ENCODE measurements around the gene SFXN4. TPM values are rescaled to one million over a fixed set of nuclear protein-coding genes. Genes with fewer than 3 reads are reported as not detected.
"Not testable (repeated sequence)": the region's sequence is repeated elsewhere in the genome, so short reads cannot be mapped to it uniquely, and the experiment has no call there.

The SFXN4 gene
- total and polyA plus RNA-seq, 5 experiments from 2014 or later, result 18.3 to 31.3 (median 20.4) TPM

DNA sequence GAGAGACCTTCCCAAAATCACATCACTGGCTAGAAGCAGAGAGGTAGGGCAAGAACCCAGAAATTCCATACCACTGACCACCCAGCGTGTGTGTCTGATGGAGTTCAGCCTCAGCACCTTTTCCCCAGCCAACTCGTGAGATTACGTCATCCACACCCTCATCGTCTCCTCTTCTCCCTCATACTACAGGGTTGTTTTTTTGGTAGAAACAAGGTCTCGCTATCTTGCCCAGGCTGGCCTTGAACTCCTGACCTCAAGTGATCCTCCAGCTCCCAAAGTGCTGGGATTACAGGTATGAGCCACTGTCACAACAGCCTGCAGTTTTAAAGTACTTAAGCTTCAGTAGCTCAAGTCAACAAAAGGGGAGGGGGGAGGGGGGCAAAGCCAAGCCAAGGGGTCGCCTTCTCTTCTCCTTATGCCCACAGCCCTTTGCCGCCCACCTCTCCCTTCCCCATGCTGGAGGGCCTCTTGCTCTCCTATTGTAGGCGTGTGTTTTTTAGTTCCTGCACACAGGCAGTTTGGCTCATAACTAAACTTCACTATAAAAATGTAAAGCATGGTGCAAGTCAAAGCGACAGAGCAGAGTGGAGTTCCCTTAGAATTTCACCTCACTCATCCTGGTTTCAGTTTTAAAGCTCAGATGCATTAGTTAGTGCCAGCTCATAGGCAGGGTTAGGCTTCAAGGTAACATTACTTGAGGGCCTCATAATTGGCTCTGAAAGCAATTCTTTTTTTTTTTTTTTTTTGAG is 18.3 kb upstream of the SFXN4 start:
- POLR2A ChIA-PET, result interaction anchor here (0.7 kb wide), 1 partner anchor 408 kb away, joined by 5 read pairs; no protein-coding TSS in a partner anchor
- H3K4me1 Mint-ChIP-seq, result peaks cover 0 to 11% (median 6%) of the 10 kb centered on the region in 4 donors
- no peak for DNase-seq
- no peak for ATAC-seq
- H3K4me3 Mint-ChIP-seq, result no peak overlapping the region
- no peaks in the 10 kb centered on the region for H3K27me3 Mint-ChIP-seq
- H3K9me3 Mint-ChIP-seq, result no peaks in the 10 kb centered on the region
- no peak overlapping the region for H3K27ac Mint-ChIP-seq
- H3K36me3 Mint-ChIP-seq, result no peaks in the 10 kb centered on the region

DNA sequence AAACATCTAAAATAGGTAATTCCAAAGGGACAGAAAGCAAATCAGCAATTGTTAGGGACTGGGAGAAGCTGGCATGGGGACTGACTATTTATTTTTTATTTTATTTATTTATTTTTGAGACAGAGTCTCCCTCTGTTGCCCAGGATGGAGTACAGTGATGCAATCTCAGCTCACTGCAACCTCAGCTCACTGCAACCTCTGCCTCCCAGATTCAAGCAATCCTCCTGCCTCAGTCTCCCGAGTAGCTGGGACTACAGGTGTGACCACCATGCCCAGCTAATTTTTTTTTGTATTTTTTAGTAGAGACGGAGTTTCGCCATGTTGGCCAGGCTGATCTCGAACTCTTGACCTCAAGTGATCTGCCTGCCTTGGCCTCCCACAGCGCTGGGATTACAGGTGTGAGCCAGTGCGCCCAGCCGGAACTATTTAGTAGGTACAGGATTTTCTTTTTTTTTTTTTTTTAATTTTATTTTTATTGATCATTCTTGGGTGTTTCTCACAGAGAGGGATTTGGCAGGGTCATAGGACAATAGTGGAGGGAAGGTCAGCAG is 15.4 kb upstream of the SFXN4 start:
- H3K4me3 Mint-ChIP-seq, H3K36me3 Mint-ChIP-seq, H3K9me3 Mint-ChIP-seq, DNase-seq, ATAC-seq, H3K27me3 Mint-ChIP-seq: not testable (repeated sequence)
- Mint-ChIP-seq H3K27ac (peak overlapping the region in 1 of 10 donors; percentile 31), H3K4me1 (peaks cover 7 to 36% (median 26%) of the 10 kb centered on the region in 4 donors)
- POLR2A ChIA-PET, result interaction anchor here (0.7 kb wide), 3 partner anchors 22 to 357 kb away, joined by 3 to 4 read pairs (median 3); no protein-coding TSS in a partner anchor

- peak within 1 kb of the TSS; percentile 83 to 98 (median 94) for H3K27ac Mint-ChIP-seq
- H3K4me1 Mint-ChIP-seq, result peaks cover 10 to 45% (median 36%) of the 10 kb centered on the region in 4 donors
- DNase-seq, result peak; percentile 85 to 94 (median 90)
- H3K36me3 Mint-ChIP-seq, result peaks cover 0 to 24% (median 1%) of the 10 kb centered on the region in 3 donors
- peak within 1 kb of the TSS; percentile 91 to 99 (median 97) for H3K4me3 Mint-ChIP-seq
- POLR2A ChIA-PET, result interaction anchor here (0.8 to 1.0 kb wide), 3 partner anchors 14 to 353 kb away, joined by 3 to 5 read pairs (median 3); partner anchors contain the start of gene GRK5
- H3K27me3 Mint-ChIP-seq, result no peaks in the 10 kb centered on the region
- H3K9me3 Mint-ChIP-seq, result no peaks in the 10 kb centered on the region
- peak; percentile 97 for ATAC-seq
Observed at GRCh38 chr10:119178372-119179119, 13.0 kb upstream of the SFXN4 start, which contains the start of gene PRDX3. TSS of gene PRDX3 (minus strand) at chr10:119178812. CDS start at chr10:119178790, 22 bp downstream.

- H3K4me3 Mint-ChIP-seq, result peak overlapping the region; percentile 91 to 99 (median 97)
- peaks cover 0 to 31% (median 3%) of the 10 kb centered on the region in 3 donors for H3K36me3 Mint-ChIP-seq
- H3K4me1 Mint-ChIP-seq, result peaks cover 10 to 45% (median 36%) of the 10 kb centered on the region in 4 donors
Observed at GRCh38 chr10:119177708-119178371, 12.3 kb upstream of the SFXN4 start.

GRCh38 chr10:119176166-119176565 is 10.7 kb upstream of the SFXN4 start:
- Mint-ChIP-seq H3K4me3 (peak overlapping the region in 4 of 10 donors; percentile 48 to 91 (median 52)), H3K27me3 (no peaks in the 10 kb centered on the region), H3K36me3 (peaks cover 0 to 46% (median 10%) of the 10 kb centered on the region in 3 donors), H3K27ac (peak overlapping the region in 4 of 10 donors; percentile 16 to 72 (median 24)), H3K4me1 (peaks cover 10 to 45% (median 36%) of the 10 kb centered on the region in 4 donors), H3K9me3 (no peaks in the 10 kb centered on the region)
- POLR2A ChIA-PET, result interaction anchor here (0.6 to 0.7 kb wide), 2 partner anchors 73 to 314 kb away, joined by 3 to 4 read pairs; no protein-coding TSS in a partner anchor
- ATAC-seq (no peak), DNase-seq (no peak)

More at GRCh38 chr10:119177708-119178371, 12.3 kb upstream of the SFXN4 start:
- DNase-seq (no peak), ATAC-seq (peak in 1 of 2 donors; percentile 15)
- POLR2A ChIA-PET, result no interaction called here
- H3K9me3 Mint-ChIP-seq, result no peaks in the 10 kb centered on the region
- no peaks in the 10 kb centered on the region for H3K27me3 Mint-ChIP-seq
- H3K27ac Mint-ChIP-seq, result peak overlapping the region; percentile 83 to 98 (median 94)

- ATAC-seq (no peak), DNase-seq (no peak)
- Mint-ChIP-seq H3K27ac (peak overlapping the region in 1 of 10 donors; percentile 15), H3K9me3 (no peaks in the 10 kb centered on the region), H3K36me3 (peaks cover 0 to 67% (median 11%) of the 10 kb centered on the region in 3 donors), H3K4me3 (no peak overlapping the region), H3K27me3 (no peaks in the 10 kb centered on the region), H3K4me1 (peaks cover 10 to 36% (median 32%) of the 10 kb centered on the region in 4 donors)
- POLR2A ChIA-PET, result interaction anchor here (1.0 kb wide), 1 partner anchor 33 kb away, joined by 3 read pairs; the partner anchor contains the start of gene GRK5
Observed at GRCh38 chr10:119174109-119174508, 8.6 kb upstream of the SFXN4 start.

DNA sequence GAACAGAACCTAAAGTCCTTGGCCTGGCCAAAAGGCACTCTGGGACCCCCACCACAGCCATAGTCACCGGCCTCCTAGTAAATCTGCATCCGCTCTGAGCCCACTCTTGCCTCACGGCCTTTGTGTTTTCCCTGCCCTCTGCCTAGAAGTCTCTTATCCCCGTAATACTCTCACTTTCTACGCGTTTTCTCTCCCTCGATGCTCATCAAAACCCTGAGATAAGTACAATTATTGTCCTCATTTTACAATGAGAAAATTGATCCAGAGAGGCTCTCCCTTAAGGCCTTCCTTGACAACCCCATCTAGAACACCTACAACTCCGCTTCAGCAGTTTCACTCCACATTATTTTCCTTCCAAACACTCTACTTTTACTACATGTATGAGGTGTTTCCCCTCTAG is 1.5 kb upstream of the SFXN4 start:
- peaks cover 0 to 60% (median 11%) of the 10 kb centered on the region in 3 donors for H3K36me3 Mint-ChIP-seq
- H3K27me3 Mint-ChIP-seq, result no peaks in the 10 kb centered on the region
- peaks cover 18 to 39% (median 32%) of the 10 kb centered on the region in 4 donors for H3K4me1 Mint-ChIP-seq
- H3K9me3 Mint-ChIP-seq, result no peaks in the 10 kb centered on the region
- POLR2A ChIA-PET, result no interaction called here
- peak overlapping the region; percentile 11 to 98 (median 95) for H3K27ac Mint-ChIP-seq
- ATAC-seq (no peak), DNase-seq (no peak)
- peak overlapping the region; percentile 49 to 95 (median 90) for H3K4me3 Mint-ChIP-seq

GRCh38 chr10:119166564-119166963 is 1.1 kb upstream of the SFXN4 start:
- H3K4me1 Mint-ChIP-seq, result peaks cover 18 to 44% (median 33%) of the 10 kb centered on the region in 4 donors
- H3K9me3 Mint-ChIP-seq, result no peaks in the 10 kb centered on the region
- H3K27me3 Mint-ChIP-seq, result no peaks in the 10 kb centered on the region
- POLR2A ChIA-PET, result no interaction called here
- H3K36me3 Mint-ChIP-seq, result peaks cover 0 to 61% (median 14%) of the 10 kb centered on the region in 3 donors
- peak overlapping the region; percentile 87 to 98 (median 95) for H3K27ac Mint-ChIP-seq
- peak overlapping the region; percentile 85 to 95 (median 90) for H3K4me3 Mint-ChIP-seq
- DNase-seq, result no peak
- ATAC-seq, result no peak

- H3K27ac Mint-ChIP-seq, result peak overlapping the region; percentile 87 to 98 (median 95)
- peak overlapping the region; percentile 85 to 95 (median 90) for H3K4me3 Mint-ChIP-seq
- no peaks in the 10 kb centered on the region for H3K27me3 Mint-ChIP-seq
- peaks cover 18 to 44% (median 33%) of the 10 kb centered on the region in 4 donors for H3K4me1 Mint-ChIP-seq
- H3K9me3 Mint-ChIP-seq, result no peaks in the 10 kb centered on the region
- H3K36me3 Mint-ChIP-seq, result peaks cover 0 to 61% (median 12%) of the 10 kb centered on the region in 3 donors
- POLR2A ChIA-PET, result interaction anchor here (1.2 to 2.6 kb wide), 4 partner anchors 60 to 706 kb away, joined by 3 to 11 read pairs (median 7); partner anchors contain the start of genes DENND10, EIF3A and MCMBP
- DNase-seq (no peak), ATAC-seq (peak; percentile 7 to 15)
Observed at GRCh38 chr10:119166118-119166500, 595 bp upstream of the SFXN4 start.

- Mint-ChIP-seq H3K4me3 (peak overlapping the region in 2 of 10 donors; percentile 6 to 34), H3K4me1 (peaks cover 20 to 44% (median 33%) of the 10 kb centered on the region in 4 donors), H3K36me3 (peaks cover 0 to 63% (median 13%) of the 10 kb centered on the region in 3 donors), H3K9me3 (no peaks in the 10 kb centered on the region), H3K27ac (peak overlapping the region in 5 of 10 donors; percentile 44 to 76 (median 63)), H3K27me3 (no peaks in the 10 kb centered on the region)
- ATAC-seq, result no peak
- POLR2A ChIA-PET, result no interaction called here
- no peak for DNase-seq
Observed at GRCh38 chr10:119162452-119163092, 2.9 kb downstream of the SFXN4 start.

All from naive thymus-derived CD8-positive, alpha-beta T cell (primary cell).